Suprapubic skin (tissue), 4 donors: ENCODE results near the gene B3GALT5.

Experiments used
- CTCF ChIP-seq, 2 donors: fragments of 200-600 bp in 1 of 2; fragments of 450-650 bp in 1 of 2; sonication (generic) in 1 of 2; IDR thresholded peaks; one replicate each; pipeline ENCODE4 v1.5.1; 2016 to 2019; ENCODE audit warnings: antibody characterized with exemption in 2 of 2, mild to moderate bottlenecking in 1 of 2, moderate library complexity in 1 of 2
- EP300 ChIP-seq: sonication (generic); formaldehyde crosslinking; IDR thresholded peaks from one replicate; pipeline ENCODE4 v1.6.1; 2017; ENCODE audit warnings: antibody characterized with exemption
- POLR2A ChIP-seq, 2 donors: fragments of 450-650 bp; IDR thresholded peaks; one replicate each; pipeline ENCODE4 v1.6.1; 2017; ENCODE audit warnings: antibody characterized with exemption in 2 of 2, mild to moderate bottlenecking in 2 of 2, moderate library complexity in 2 of 2
- POLR2AphosphoS5 ChIP-seq, 3 donors: sonication (generic); formaldehyde crosslinking; IDR thresholded peaks; one replicate each; pipeline ENCODE4 v1.6.1; 2017; ENCODE audit warnings: antibody characterized with exemption in 3 of 3

DNA sequence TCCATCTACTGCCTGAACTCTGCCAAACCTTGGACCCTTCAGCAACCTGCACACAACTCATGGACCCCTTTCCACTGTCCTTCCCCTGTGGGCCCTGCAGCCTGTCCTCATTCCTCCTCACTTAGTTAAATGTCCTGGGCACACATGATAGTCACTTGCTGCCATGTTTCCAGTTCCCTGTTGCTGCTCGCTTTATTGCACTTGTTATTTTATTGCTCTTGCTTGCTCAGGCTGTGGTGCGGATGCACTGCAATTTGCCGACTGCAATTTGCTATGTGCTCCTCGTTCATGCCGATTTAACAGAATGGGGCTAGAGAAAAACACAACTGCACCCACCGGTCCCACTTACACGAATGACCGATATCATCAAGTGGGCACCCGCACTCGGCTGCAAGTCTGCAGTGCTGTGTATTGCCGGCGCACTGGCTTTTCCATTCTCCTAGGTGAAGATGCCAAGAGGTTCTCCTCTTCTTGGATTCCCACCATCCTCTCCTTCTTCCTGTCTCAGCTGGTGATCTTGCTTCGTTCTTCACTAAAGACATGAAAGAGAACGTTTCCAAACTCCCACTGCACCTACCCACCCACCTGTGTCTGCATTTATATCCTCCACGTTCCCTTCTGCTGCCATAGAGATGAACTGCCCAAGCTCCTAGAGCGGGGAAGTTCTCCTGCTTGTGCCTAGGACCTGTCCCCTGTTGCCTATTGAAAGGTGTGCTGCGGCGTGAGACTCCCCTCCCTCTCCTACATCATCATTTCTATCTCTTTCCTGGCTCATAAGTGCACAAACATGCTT, 45.4 kb upstream of the B3GALT5 start:
- TF ChIP-seq CTCF (IDR thresholded peaks at IDR 0.05) (no peak), POLR2AphosphoS5 (IDR thresholded peaks at IDR 0.05) (no peak), POLR2A (IDR thresholded peaks at IDR 0.05) (no peak), EP300 (no peak)
